22Rv1 (cell line): ENCODE results near the gene NPFF.

Source experiments
- CTCF ChIP-seq: fragments of 450-650 bp; IDR thresholded peaks from 2 replicates; pipeline ENCODE4 v1.5.1; 2017; ENCODE audit warnings: mild to moderate bottlenecking
- ZFX ChIP-seq: fragments of 450-650 bp; IDR thresholded peaks from 2 replicates; pipeline ENCODE4 v1.6.1; 2017; ENCODE audit warnings: antibody characterized with exemption, borderline replicate concordance

GRCh38 chr12:53461591-53461990 is 45.7 kb downstream of the NPFF start:
- TF ChIP-seq CTCF (no peak), ZFX (no peak)
